Effector CD4-positive, alpha-beta T cell (primary cell): Measurements from ENCODE around the gene ZXDC.

Experiments
- DNase-seq: peaks from one replicate; pipeline ENCODE4 v3.0.0-alpha.2; 2020

ZXDC gene

DNA sequence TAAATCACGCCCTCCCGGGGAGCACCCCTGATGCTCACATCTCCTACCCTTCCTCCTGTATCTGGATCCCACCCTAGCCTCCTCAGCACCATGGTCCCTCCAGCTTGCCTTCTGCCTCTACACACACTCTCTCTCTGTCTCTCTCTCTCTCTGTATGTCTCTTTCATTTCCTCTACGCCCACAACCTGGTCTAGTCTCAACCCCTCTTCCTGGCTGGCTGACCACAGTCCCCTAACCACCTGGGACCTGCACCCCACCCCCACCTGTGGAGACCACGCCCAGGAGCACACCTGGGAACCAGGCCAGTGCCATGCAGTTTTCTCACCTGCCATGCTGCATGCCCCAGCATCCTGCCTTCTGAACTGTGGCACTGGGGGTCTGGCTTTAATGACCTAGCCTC is 84.9 kb downstream of the ZXDC start:
- DNase-seq = no peak

DNA sequence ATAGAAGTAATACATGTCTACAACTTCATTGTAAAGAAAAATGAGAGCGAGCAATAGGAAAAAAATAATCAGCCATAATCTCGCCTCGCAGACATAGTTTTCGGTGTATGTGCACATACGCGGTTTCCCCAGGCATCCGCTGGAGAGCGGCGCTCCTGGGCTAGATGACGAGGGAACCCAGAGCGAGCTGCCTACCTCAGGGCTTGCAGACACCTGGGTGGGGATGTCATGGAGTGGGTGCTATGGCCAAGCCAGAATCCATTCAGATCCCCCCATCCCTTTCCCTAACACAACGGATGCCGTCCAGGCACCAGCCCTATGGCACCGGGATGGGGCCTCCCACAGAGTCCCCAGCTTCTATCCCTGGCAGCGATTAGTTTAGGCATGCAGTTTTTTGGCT is 85.5 kb downstream of the ZXDC start:
- DNase-seq = no peak

DNA sequence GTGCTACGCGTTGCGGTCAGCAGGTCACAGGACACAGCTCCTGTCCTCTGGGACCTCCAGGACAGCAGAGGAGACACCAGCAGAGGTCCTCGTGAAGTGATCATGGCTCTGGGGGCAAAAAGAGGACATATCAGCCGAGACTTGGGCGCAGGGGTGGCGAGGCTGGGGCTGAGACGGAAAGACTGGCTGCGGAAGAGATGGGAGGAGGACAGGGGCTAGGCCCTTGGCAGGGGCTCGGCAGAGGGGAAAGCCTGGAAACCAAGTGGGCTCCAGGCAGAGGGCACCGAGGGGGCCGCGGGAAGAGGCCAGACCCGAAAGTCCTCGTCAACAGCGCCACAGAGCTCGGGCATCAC is 85.9 kb downstream of the ZXDC start:
- DNase-seq = no peak

DNA sequence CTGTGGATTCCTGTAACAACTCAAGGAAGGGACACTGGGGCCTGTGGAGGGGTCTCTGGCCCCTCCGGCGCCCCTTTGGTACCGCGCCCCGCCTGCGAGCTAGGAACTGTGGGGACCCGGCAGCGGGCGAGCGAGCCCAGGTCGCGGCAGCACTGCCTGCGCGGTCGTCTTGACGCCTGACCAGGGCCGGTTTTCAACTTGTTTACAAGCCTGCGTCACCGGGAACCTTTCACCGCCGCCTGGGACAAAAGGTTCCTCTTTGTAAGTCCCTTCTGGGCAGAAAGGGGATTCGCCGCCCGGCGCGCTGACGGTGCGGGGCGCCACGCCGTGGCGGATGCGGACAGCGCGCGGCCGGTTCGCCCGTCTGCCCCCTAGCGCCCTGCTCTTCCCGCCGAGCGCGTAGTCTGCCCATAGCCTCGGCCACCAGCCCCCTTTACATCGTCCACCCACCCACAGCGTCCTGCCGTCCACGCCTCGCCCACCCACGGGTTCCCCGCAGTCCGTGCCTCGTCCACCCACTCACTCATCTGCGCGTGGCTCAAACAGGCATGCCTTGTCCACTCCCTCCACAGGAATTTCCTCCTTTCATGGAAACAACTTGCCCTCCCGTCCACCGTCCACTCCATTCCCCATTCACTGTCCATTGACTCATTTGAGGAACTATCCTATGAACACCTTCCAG is 86.4 kb downstream of the ZXDC start:
- no peak for DNase-seq
